GM18909 (cell line): Measurements from ENCODE around the gene NME4.

ENCODE experiments used
- ATAC-seq: cut with Tn5 transposase; IDR thresholded peaks from one replicate; pipeline ENCODE4 v1.9.1; 2021; ENCODE audit warnings: mild to moderate bottlenecking; ENCODE audit not compliant: unreplicated experiment, poor library complexity

Gene NME4

DNA sequence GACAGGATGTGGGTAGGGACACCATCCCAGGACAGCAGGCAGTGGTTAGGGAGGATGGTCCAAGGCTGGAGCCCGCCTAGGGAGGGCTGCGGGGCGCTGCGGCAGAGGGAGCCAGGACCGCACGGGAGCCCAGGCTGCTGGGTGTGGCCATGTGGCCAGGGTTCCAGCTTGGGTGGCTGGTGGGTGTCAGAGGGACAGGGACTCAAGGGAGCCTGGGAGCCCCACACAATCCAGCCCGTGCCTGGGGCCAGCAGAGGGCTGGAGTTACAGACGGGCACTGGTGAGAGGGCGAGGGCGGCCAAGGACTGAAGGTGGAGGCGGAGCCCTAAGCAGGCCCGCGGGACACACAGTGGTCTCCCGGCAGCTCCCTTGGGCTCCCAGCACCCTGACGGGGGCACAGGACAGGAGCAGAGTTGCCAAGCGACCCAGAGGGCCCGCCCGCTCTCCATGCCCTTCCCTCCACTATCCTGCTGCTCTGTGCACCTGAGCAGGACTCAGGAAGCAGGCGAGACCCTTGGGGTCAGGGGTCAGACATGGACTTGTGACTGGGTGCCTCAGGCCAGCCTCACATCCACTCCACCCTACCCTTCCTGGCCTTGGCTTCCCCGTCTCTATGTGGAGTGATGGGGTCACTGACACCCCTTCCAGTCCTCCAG is 33.8 kb upstream of the NME4 start:
- ATAC-seq = no peak

GRCh38 chr16:363766-364490 is 33.1 kb upstream of the NME4 start:
- no peak for ATAC-seq

DNA sequence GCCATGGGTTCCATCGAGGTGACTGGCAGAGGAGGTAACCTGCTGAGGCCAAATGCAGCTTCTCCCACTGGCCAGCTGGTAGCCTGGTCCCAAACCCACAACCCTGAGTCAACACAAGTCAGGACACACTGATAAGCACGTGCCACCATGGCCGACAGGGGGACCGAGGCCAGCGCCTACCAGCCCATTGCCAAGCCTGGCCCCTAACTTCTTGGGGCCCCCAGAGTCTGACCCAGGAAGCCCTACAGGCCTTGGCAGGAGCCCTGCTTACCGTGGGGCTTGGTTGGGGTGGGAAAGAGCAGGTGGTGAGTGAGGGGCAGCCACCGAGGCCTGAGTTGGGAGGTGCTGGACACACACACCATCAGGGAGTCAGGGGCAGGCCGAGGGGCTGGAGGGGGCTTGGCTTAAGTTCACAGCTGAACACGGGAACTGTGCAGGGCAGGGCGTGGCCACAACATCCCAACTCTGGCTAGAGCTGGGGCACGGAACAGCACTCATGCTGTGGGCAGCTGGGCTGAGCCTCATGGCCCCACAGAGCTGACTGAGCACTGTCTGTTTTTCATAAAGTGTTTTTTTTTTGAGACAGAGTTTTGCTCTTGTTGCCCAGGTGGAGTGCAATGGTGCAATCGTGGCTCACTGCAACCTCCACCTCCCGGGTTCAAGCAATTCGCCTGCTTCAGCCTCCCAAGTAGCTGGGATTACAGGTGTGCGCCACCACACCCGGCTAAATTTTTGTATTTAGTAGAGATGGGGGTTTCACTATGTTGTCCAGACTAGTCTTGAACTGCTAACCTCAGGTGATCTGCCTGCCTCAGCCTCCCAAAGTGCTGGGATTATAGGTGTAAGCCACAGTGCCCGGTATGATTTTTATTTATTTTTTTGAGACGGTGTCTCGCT is 32.2 kb upstream of the NME4 start:
- no peak for ATAC-seq

DNA sequence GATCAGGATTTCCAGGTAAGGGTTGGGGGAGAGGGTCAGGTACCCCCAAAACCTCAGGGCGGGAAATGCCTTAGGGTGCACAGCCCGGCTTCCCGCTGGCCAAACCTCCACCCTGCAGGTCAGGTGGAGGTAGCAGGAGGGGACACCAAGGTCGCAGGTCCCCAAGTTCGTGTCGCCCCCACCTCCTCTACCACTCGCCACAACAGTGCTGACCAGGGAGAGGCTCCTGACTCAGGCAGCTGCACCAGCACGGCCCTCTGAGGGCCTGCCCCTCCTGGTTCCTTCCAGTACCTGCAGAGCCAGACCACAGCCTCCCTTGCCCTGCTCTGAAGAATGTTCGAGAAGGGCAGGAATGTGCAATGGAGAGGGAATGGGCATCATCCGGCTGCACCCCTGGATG is 30.5 kb upstream of the NME4 start:
- no peak for ATAC-seq

DNA sequence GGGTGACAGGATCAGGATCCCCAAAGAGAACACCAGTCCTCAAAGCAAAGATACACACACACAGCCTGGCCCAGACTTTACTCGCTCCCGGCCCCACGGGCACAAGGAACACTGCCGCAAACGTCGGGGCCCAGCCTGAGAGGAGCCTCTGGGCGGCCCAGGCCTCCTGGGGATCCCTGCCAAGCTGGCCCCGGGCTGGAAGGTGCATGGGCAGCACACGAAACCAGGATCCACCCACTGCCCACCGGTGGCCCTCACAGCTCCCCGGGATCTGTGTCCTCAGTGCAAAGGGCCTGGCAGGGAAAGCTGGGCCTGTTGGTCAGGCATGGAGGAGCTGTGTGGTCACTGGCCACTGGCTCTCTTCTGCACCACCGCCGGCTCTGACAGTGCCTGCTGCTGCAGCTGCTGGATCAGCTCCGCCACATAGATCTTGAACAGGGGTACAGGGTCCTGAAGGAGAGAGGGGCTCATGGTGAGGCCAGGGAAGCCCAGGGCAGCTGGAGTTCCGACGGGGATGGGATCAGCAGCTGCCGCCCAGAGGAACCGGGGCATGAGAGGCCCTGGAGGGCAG is 29.6 kb upstream of the NME4 start:
- ATAC-seq = no peak

DNA sequence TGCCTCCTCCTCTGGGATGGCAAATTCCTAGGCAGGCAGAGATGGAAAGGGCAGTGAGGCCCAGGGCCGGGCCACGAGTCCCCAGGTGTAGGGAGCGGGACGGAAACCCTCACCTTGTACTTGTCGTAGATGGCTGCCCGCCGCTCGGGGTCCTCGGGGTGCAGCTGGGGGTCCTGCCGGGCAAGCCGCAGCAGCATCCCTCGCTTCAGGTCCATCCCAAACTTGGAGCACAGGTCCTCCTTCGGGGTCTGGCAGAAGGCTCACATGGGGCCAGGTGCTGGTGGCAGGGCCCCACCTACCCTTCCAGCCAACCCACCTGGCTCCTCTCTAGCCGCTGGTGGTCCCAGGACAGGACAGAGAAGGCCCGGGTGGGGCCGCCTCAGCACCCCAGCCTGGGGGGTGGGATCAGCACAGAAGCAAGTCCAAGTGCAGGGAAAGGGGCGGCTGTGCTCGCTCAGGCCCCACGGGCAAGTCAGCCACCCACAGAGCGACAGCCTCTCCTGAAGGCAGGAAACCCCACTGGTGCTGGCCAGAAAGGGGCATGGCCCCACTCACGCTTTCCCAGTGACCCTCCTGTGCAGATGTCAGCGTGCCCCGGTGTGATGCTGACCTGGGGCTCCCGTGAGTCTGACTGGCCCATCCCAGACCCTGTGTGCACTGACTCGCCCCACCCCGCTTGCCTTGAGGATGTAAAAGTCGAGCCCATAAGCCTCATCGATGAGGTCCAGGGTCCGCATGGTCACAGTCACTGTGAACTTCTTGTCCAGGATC is 28.4 kb upstream of the NME4 start:
- ATAC-seq = no peak

DNA sequence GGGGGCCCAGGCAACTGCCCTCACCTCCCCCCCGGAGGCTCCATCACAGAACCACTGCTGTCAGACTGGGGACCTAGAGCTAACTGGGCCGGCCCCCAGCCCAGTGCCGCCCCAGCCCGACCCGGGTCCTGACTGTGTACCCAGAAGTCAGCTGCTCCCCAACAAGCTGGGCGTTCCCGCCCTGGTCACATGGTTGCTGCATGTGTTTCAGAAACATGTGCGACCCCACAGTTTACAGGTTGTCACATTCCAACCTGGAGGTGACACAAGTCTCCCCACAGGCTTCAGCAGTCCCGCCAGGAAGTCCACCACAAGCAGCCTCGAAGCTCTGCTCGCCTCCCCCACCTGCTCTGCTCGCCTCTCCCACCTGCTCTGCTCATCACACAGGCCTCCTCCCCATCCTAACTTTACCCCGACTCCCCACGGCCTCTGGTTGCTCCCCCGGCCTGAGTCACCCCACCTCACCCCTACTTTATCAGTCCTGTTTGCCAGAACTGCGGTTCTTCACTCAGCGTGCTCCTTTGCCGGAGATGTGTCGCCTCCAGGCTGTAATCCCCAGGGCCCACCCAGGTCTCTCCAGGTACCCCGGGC is 27.6 kb upstream of the NME4 start:
- no peak for ATAC-seq

DNA sequence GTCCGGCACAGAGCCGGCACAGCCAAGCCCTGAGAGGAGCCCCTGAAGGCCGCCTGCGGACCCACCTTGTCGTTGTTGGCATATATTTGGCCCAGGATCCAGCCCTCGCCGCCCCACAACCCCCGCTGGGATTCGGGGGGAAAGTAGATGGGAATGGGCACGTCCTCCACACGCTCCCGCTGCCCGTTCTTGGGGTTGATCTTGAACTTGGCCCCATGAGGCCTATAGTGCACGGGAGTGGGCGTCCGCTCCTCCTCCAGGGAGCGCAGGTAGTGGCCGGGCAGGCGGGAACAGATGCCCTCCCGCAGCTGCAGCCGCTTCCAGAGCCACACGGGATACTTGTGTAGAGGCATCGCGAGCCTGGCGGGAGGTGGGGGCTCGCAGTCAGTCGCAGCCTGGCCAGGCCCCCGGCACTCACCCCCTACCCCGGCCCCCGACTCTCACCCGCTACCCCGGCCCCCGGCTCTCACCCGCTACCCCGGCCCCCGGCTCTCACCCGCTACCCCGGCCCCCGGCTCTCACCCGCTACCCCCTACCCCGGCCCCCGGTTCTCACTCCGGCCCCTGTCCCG is 27.0 kb upstream of the NME4 start:
- ATAC-seq = no peak

DNA sequence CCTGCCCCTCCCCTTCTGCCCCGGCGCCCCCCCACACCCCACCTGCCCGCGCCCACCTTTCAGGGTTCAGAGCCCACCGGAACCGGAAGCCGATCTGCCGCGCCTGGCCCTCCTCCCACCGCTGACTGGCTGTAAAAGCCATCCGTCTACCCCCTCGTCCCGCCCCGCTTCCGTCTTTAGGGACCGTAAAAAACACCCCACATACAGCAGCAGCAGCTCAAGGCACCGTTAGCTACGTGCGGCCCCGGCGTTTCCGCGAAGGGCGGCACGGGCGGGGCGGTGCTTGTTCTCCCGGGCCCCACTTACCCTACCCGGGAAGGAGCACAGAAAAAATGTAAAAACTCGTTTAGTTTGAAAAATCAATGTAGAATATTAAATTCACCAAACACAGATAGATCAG is 26.6 kb upstream of the NME4 start, which contains the start of gene MRPL28:
Gene MRPL28 (minus strand): TSS at position 96 of the 400 bp plus-strand sequence. CDS start 320 bp downstream, outside the sequence.
- ATAC-seq = peak; percentile 83

- no peak for ATAC-seq
Observed at GRCh38 chr16:370979-371514, 26.0 kb upstream of the NME4 start.

DNA sequence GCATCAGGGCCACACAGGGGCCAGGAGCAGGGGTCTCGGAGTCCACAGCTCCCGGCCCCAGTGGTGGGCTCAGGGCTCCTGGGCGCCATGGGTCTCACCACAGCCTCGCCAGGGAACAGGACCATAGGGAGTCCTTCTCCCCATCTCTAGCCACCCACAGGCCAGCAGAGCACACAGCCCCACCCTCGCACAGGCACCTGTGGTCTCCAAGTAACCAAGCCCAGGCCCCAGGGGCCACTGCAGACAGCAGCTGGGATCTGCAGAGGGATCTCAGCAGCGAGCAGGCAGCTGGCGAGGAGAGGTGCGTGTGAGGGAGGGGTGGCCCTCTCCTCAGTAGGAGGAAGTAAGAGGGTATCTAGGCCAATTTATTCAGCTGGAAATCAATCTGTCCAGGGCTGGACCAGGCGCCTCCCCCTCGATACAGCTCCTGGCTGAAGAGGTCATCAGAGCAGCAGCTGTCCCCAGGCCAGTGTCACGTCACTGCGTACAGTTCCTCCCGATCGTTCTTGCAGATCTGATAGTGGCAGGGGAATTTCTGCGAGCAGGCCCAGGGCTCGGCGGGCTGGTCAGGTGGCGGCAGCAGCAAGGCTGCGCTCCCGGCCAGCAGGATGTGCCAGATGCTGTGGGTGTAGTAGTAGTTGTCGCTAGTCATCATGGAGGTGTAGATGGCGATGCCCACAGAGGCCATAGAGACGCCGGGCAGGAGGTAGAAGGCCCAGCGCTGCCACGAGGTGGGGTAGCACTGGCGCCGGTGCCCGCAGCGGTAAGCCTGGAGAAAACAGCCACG is 25.3 kb upstream of the NME4 start:
- no peak for ATAC-seq

GRCh38 chr16:372302-372983 is 24.6 kb upstream of the NME4 start:
- no peak for ATAC-seq

- ATAC-seq = no peak
Observed at GRCh38 chr16:373020-373598, 23.9 kb upstream of the NME4 start.

GRCh38 chr16:373848-374615 is 23.0 kb upstream of the NME4 start:
- ATAC-seq = no peak

GRCh38 chr16:374616-374926 is 22.4 kb upstream of the NME4 start:
- no peak for ATAC-seq

DNA sequence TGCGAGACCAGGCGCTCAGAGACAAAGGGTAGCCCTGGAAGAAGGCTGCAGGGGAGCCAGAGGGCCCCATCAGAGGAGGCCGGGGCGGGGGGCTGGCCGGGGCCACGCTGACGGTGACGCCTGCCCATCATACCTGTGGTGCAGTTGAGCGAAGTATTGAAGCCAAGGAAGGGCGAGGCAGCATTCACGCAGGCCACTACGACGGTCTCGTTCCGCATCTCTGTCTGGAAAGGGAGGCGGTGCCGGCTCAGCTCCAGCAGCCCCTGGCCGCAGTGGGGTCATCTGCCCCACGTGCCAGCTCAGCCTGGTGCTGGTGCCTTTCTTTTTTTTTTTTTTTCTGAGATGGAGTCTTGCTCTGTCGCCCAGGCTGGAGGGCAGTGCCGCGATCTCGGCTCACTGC is 21.8 kb upstream of the NME4 start:
- no peak for ATAC-seq
